Measurements from ENCODE around the gene MAGIX. TPM values are rescaled to one million over a fixed set of nuclear protein-coding genes. Genes with fewer than 3 reads are reported as not detected.
"Not testable (repeated sequence)": the region's sequence is repeated elsewhere in the genome, so short reads cannot be mapped to it uniquely, and the experiment has no call there.

Gene MAGIX
- total RNA-seq, 4 donors from 2014 or later, result 0.77 to 12.4 (median 5.2) TPM

DNA sequence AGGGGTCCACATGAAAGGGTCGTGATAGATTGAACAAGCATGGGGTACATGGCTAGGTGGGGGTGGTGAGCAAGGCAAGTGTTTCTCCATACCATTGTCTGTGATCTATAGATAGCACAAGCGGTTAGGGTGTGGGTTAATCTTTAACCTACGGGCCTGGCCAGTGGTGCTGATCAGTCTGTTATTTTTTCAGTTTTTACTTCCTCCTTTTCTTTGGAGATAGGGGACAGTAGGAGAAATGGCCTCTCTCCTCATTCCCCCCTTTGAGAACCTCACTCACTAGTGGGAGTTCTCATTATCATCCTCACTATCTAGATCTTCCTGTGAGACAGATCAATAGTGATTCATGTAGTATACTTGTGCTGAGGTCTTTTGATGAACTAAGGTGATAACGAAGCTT lies 22.8 kb upstream of the MAGIX start:
- no peak for DNase-seq
- Histone ChIP-seq H3K9me3 (no peaks in the 10 kb centered on the region), H3K4me1 (no peaks in the 10 kb centered on the region), H3K36me3 (no peaks in the 10 kb centered on the region), H3K27me3 (no peaks in the 10 kb centered on the region), H3K4me3 (no peak overlapping the region), H3K27ac (no peak overlapping the region)
- TF ChIP-seq POLR2A (IDR thresholded peaks at IDR 0.05), result no peak
- TF ChIP-seq, protein P1, sequence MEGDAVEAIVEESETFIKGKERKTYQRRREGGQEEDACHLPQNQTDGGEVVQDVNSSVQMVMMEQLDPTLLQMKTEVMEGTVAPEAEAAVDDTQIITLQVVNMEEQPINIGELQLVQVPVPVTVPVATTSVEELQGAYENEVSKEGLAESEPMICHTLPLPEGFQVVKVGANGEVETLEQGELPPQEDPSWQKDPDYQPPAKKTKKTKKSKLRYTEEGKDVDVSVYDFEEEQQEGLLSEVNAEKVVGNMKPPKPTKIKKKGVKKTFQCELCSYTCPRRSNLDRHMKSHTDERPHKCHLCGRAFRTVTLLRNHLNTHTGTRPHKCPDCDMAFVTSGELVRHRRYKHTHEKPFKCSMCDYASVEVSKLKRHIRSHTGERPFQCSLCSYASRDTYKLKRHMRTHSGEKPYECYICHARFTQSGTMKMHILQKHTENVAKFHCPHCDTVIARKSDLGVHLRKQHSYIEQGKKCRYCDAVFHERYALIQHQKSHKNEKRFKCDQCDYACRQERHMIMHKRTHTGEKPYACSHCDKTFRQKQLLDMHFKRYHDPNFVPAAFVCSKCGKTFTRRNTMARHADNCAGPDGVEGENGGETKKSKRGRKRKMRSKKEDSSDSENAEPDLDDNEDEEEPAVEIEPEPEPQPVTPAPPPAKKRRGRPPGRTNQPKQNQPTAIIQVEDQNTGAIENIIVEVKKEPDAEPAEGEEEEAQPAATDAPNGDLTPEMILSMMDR (IDR thresholded peaks at IDR 0.05), result no peak
- intact Hi-C loops (cut with DNase I; ENCODE audit: low total_unique reads), result no loop called here

DNA sequence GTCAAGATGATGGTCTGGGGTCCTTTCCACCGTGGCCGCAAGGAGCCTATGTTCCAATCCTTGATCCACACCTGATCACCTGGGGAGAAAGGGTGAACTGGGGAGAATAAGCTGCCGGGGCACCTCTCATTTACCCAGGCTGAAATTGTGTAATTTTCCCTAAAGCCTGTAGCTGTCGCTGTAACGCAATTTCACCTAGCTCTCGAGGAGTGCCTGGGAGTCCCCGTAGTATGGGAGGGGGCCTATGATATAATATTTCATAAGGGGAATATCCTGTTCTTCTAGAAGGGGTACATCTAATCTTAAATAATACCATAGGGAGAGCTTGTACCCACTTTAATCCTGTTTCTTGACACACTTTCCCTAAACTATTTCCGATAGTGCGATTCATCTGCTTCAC lies 20.3 kb upstream of the MAGIX start:
- TF ChIP-seq, protein P1 (IDR thresholded peaks at IDR 0.05), result peak in 2 of 4 experiments; percentile 9 to 15
- H3K9me3 ChIP-seq; H3K4me3 ChIP-seq; H3K4me1 ChIP-seq; DNase-seq; H3K27me3 ChIP-seq; H3K27ac ChIP-seq; H3K36me3 ChIP-seq; intact Hi-C loops (cut with DNase I; ENCODE audit: low total_unique reads): not testable (repeated sequence)

DNA sequence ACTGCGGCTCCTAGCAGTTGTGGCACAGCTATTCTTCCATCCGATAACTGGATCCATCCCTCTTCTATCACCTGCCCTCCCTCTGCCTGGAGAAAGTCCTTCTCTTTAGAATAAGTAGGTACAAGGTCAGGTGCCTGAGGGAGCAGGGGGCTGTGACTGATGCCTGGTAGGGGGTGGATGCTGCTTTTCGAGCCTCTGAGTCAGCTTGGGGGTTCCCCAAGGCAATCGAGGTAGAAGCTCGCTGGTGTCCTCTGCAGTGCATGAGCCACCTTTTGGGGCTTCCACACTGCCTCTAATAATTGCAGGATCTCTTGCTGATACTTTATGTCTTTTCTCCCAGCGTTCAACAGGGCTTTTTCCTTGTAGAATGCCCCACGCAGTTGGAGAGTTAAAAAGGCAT lies 19.4 kb upstream of the MAGIX start:
- H3K4me1 ChIP-seq; H3K27me3 ChIP-seq; intact Hi-C loops (cut with DNase I; ENCODE audit: low total_unique reads); DNase-seq; H3K9me3 ChIP-seq; H3K36me3 ChIP-seq; H3K27ac ChIP-seq; H3K4me3 ChIP-seq: not testable (repeated sequence)

DNA sequence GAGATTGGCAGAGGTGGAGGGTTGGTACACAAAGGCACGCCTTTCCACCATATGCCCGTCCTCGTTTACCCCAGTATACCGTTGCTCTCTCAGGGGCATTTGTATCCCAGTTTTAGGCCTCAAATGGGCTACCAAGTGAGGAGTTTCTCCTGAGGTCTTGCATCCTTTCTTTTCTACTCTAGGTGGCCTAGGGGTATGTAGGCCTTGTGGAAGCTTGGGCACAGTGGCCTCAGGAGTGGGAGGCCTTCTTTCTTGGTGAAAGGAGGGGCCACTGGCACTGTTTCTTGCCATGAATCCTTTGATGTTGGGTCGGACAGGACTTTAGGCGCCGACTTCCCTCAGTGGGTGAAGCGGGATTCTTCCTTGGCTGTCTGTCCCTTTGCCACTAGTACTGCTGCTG lies 15.3 kb upstream of the MAGIX start:
- Histone ChIP-seq H3K4me3 (no peak overlapping the region), H3K36me3 (no peaks in the 10 kb centered on the region), H3K27ac (no peak overlapping the region), H3K27me3 (no peaks in the 10 kb centered on the region), H3K4me1 (no peaks in the 10 kb centered on the region), H3K9me3 (no peaks in the 10 kb centered on the region)
- DNase-seq, result no peak
- TF ChIP-seq POLR2A (IDR thresholded peaks at IDR 0.05), result no peak
- TF ChIP-seq, protein P1 (IDR thresholded peaks at IDR 0.05), result no peak
- intact Hi-C loops (cut with DNase I; ENCODE audit: low total_unique reads), result no loop called here

DNA sequence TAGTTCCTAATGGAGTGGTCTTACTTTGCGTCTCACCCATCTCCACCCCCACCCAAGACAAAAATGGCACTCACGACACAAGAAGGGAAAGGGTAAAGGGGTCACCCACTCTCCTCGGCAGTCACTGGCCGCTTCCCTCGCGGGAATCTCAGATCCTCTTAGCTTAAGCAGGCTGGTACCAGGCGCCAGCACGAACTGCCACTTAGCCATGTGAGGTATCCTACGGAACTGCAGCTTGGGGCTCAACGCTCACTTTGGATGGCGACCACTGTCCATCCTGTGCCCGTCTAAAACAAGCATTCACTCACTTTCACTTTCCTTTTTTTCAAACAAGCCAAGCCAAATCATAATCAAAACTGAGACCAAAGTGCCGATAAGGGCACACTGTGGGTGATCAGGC lies 14.6 kb upstream of the MAGIX start:
- H3K27me3 ChIP-seq, result no peaks in the 10 kb centered on the region
- TF ChIP-seq, protein P1 (IDR thresholded peaks at IDR 0.05), result no peak
- no peak for TF ChIP-seq POLR2A (IDR thresholded peaks at IDR 0.05)
- H3K27ac ChIP-seq, result no peak overlapping the region
- intact Hi-C loops (cut with DNase I; ENCODE audit: low total_unique reads), result no loop called here
- no peak overlapping the region for H3K4me3 ChIP-seq
- no peaks in the 10 kb centered on the region for H3K36me3 ChIP-seq
- no peaks in the 10 kb centered on the region for H3K9me3 ChIP-seq
- H3K4me1 ChIP-seq, result no peaks in the 10 kb centered on the region
- no peak for DNase-seq

DNA sequence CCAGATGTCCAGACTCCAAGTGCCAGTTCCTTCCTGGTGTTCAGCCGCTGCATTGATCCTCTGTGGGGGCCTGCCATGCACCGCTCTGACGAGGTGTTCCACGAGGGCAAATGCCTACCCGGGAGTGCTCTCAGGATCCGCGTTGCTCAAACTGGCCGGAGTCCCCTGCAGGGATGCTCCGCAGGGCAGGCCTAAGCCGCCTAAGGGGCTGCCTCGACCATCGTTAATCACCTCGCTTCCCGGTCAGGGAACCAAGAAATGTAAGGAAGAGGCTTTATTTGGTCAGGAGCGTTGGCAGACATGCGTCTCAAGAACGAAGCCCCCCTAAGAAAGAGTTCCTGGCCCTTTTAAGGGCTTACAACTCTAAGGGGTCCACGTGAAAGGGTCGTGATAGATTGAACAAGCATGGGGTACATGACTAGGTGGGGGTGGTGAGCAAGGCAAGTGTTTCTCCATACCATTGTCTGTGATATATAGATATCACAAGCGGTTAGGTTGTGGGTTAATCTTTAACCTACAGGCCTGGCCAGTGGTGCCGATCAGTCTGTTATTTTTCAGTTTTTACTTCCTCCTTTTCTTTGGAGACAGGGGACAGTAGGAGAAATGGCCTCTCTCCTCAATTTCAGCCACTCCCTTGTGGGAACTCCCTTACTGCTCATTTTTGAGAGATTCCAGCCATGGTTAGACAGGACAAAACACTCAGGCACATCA lies 14.0 kb upstream of the MAGIX start:
- H3K9me3 ChIP-seq; H3K36me3 ChIP-seq; H3K27ac ChIP-seq; H3K4me3 ChIP-seq; DNase-seq; H3K4me1 ChIP-seq; intact Hi-C loops (cut with DNase I; ENCODE audit: low total_unique reads); H3K27me3 ChIP-seq: not testable (repeated sequence)

- H3K27me3 ChIP-seq; H3K9me3 ChIP-seq; H3K36me3 ChIP-seq; DNase-seq; H3K4me3 ChIP-seq; intact Hi-C loops (cut with DNase I; ENCODE audit: low total_unique reads); H3K4me1 ChIP-seq; H3K27ac ChIP-seq: not testable (repeated sequence)
Observed at GRCh38 chrX:49149291-49149690, 13.3 kb upstream of the MAGIX start.

Measured in uterus (tissue), 4 donors.